Panc1 (cell line): ENCODE measurements around the gene PNP. TPM values are rescaled to one million over a fixed set of nuclear protein-coding genes. Genes with fewer than 3 reads are reported as not detected.

Experiments
- ATAC-seq: fragments of 200-7000 bp; cut with Tn5 transposase; 2 replicates; pipeline ENCODE4 v1.9.1; 2020; ENCODE audit warnings: mild to moderate bottlenecking, moderate library complexity
- BruUV-seq: library from RNA; stranded (reverse); fragments of 400-500 nt; replicated peaks from 2 replicates; lab custom pipeline; 2021; lab: Mats Ljungman, UMichigan
- CTCF ChIA-PET: fragments of 300-600 bp; sonication (Branson Sonifier 250); formaldehyde crosslinking; loops from one replicate; lab custom pipeline; 2022; ENCODE audit warnings: antibody characterized with exemption; lab: Charles Lee
- POLR2A ChIA-PET: fragments of 300-600 bp; sonication (Branson Sonifier 250); formaldehyde crosslinking; loops from one replicate; lab custom pipeline; 2022; ENCODE audit warnings: antibody characterized with exemption; lab: Charles Lee
- DNase-seq: peaks from one replicate; pipeline ENCODE4 v3.0.0-alpha.2; 2010; ENCODE audit warnings: low read depth, low spot score
- H3K27ac ChIP-seq: 2 replicates; pipeline ENCODE4 v1.5.1; 2011; ENCODE audit warnings: mild to moderate bottlenecking, low read length, inconsistent platforms
- H3K27me3 ChIP-seq: fragments of 200-500 bp; sonication (Bioruptor generic); 2 replicates; pipeline ENCODE4 v1.6.0; 2014; ENCODE audit warnings: low read length, inconsistent platforms; ENCODE audit not compliant: control insufficient read depth, insufficient read depth
- H3K36me3 ChIP-seq: fragments of 200-500 bp; sonication (Bioruptor generic); 2 replicates; pipeline ENCODE4 v1.5.1; 2014; ENCODE audit warnings: inconsistent platforms, mild to moderate bottlenecking, low read length, moderate library complexity; ENCODE audit not compliant: control insufficient read depth, insufficient read depth
- H3K4me1 ChIP-seq: 2 replicates; pipeline ENCODE4 v1.5.1; 2011; ENCODE audit warnings: inconsistent platforms, mild to moderate bottlenecking, low read length, moderate library complexity; ENCODE audit not compliant: control insufficient read depth, insufficient read depth
- H3K4me3 ChIP-seq, 2 experiments: 2 replicates each; pipeline ENCODE4 v1.5.1; 2011 to 2012; ENCODE audit warnings: low read depth in 2 of 2, low read length in 2 of 2, mild to moderate bottlenecking in 2 of 2, inconsistent platforms in 1 of 2, moderate library complexity in 1 of 2
- H3K9me3 ChIP-seq: fragments of 200-500 bp; sonication (Bioruptor generic); 2 replicates; pipeline ENCODE4 v1.5.1; 2014; ENCODE audit warnings: low read depth, mild to moderate bottlenecking, inconsistent platforms, low read length, moderate library complexity; ENCODE audit not compliant: control insufficient read depth, insufficient read depth
- POLR2AphosphoS5 ChIP-seq: IDR thresholded peaks from 2 replicates; pipeline ENCODE4 v1.6.1; 2012; ENCODE audit warnings: mild to moderate bottlenecking, low read depth, low read length, moderate library complexity
- SIN3A ChIP-seq: IDR thresholded peaks from 2 replicates; pipeline ENCODE4 v1.6.1; 2012; ENCODE audit warnings: low read depth, mild to moderate bottlenecking, low read length, moderate library complexity, borderline replicate concordance; ENCODE audit not compliant: insufficient read depth
- TCF7L2 ChIP-seq: IDR thresholded peaks from 2 replicates; pipeline ENCODE4 v1.6.1; 2011; ENCODE audit warnings: mild to moderate bottlenecking, low read depth, low read length, inconsistent platforms
- in situ Hi-C: cut with HindIII; loops from 2 replicates; pipeline ENCODE4 v1.10.0; 2016; ENCODE audit warnings: low sequenced_read_pairs, low pct_unique_long_range_greater_than_20kb
- intact Hi-C: fragments of 100-400 bp; cut with micrococcal nuclease; formaldehyde crosslinking; loops from one replicate; pipeline ENCODE4 v1.10.0; 2022; ENCODE audit not compliant: unreplicated experiment
- total RNA-seq: library from RNA; stranded (reverse); gene quantifications from one replicate; pipeline ENCODE4 v1.2.1, GENCODE V29; 2021; ENCODE audit not compliant: unreplicated experiment
- TF ChIP-seq, protein P1 (sequence below), 2 experiments: IDR thresholded peaks; 2 replicates each; pipeline ENCODE4 v1.6.1; 2011 to 2012; ENCODE audit warnings: low read depth in 2 of 2, control low read depth in 1 of 2, low read length in 1 of 2, mild to moderate bottlenecking in 1 of 2, moderate library complexity in 1 of 2; ENCODE audit not compliant: insufficient read depth in 1 of 2
- TF ChIP-seq, protein P2 (sequence below): fragments of 450-650 bp; IDR thresholded peaks from 2 replicates; pipeline ENCODE4 v1.5.1; 2017; ENCODE audit warnings: mild to moderate bottlenecking

PNP gene
- total RNA-seq, 1 experiment from 2014 or later: 35.1 TPM

- intact Hi-C loops: no loop called here
- Histone ChIP-seq H3K9me3 (no peaks in the 10 kb centered on the region), H3K27ac (peak overlapping the region; percentile 73), H3K4me1 (peaks cover 34% of the 10 kb centered on the region), H3K36me3 (peaks cover 11% of the 10 kb centered on the region), H3K27me3 (no peaks in the 10 kb centered on the region), H3K4me3 (peak overlapping the region; percentile 82 to 91)
- DNase-seq: no peak
- no TSS peak for BruUV-seq
- in situ Hi-C loops: no loop called here
- peak; percentile 37 for ATAC-seq
- TF ChIP-seq SIN3A (no peak), POLR2AphosphoS5 (no peak)
- CTCF ChIA-PET: no interaction called here
- POLR2A ChIA-PET: interaction anchor here (1.1 to 1.2 kb wide), 2 partner anchors 9 to 117 kb away, joined by 4 to 5 read pairs; partner anchors contain the start of genes PARP2 and PNP
These were observed 8.6 kb upstream of the PNP start for GRCh38 chr14:20460458-20461224.

- ChIA-PET POLR2A (interaction anchor here (1.1 to 1.2 kb wide), 2 partner anchors 8 to 118 kb away, joined by 4 to 5 read pairs; partner anchors contain the start of genes PARP2 and PNP), CTCF (interaction anchor here (0.5 to 0.8 kb wide), 3 partner anchors 145 to 817 kb away, joined by 3 to 4 read pairs (median 4); no protein-coding TSS in a partner anchor)
- no TSS peak for BruUV-seq
- in situ Hi-C loops (no loop called here), intact Hi-C loops (no loop called here)
- no peaks in the 10 kb centered on the region for H3K27me3 ChIP-seq
- DNase-seq (peak; percentile 98), ATAC-seq (peak; percentile 95)
- peak within 1 kb of the TSS; percentile 91 for H3K27ac ChIP-seq
- peaks cover 34% of the 10 kb centered on the region for H3K4me1 ChIP-seq
- peak; percentile 67 for TF ChIP-seq POLR2AphosphoS5
- TF ChIP-seq, protein P1, sequence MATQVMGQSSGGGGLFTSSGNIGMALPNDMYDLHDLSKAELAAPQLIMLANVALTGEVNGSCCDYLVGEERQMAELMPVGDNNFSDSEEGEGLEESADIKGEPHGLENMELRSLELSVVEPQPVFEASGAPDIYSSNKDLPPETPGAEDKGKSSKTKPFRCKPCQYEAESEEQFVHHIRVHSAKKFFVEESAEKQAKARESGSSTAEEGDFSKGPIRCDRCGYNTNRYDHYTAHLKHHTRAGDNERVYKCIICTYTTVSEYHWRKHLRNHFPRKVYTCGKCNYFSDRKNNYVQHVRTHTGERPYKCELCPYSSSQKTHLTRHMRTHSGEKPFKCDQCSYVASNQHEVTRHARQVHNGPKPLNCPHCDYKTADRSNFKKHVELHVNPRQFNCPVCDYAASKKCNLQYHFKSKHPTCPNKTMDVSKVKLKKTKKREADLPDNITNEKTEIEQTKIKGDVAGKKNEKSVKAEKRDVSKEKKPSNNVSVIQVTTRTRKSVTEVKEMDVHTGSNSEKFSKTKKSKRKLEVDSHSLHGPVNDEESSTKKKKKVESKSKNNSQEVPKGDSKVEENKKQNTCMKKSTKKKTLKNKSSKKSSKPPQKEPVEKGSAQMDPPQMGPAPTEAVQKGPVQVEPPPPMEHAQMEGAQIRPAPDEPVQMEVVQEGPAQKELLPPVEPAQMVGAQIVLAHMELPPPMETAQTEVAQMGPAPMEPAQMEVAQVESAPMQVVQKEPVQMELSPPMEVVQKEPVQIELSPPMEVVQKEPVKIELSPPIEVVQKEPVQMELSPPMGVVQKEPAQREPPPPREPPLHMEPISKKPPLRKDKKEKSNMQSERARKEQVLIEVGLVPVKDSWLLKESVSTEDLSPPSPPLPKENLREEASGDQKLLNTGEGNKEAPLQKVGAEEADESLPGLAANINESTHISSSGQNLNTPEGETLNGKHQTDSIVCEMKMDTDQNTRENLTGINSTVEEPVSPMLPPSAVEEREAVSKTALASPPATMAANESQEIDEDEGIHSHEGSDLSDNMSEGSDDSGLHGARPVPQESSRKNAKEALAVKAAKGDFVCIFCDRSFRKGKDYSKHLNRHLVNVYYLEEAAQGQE (IDR thresholded peaks at IDR 0.05; ENCODE audit: insufficient read depth in 1 of 2, low read depth in 2 of 2, low read length in 1 of 2): no peak
- 0 out of 2 replicates have a peak, but pooled peaks have one; percentile 54 for TF ChIP-seq SIN3A
- H3K9me3 ChIP-seq: no peaks in the 10 kb centered on the region
- H3K4me3 ChIP-seq: peak within 1 kb of the TSS; percentile 82 to 91
- H3K36me3 ChIP-seq: peaks cover 4% of the 10 kb centered on the region; the same call in 1 of the 2 replicates
These were observed 7.7 kb upstream of the PNP start, which contains the start of gene PIP4P1 for GRCh38 chr14:20461225-20462141. PIP4P1 (minus strand) TSS chr14:20461434; CDS start chr14:20461325, 109 bp downstream.

- Histone ChIP-seq H3K4me3 (peak overlapping the region; percentile 82 to 96), H3K9me3 (no peaks in the 10 kb centered on the region), H3K27me3 (no peaks in the 10 kb centered on the region), H3K4me1 (peaks cover 3% of the 10 kb centered on the region), H3K27ac (peak overlapping the region; percentile 74), H3K36me3 (peaks cover 4% of the 10 kb centered on the region)
- TF ChIP-seq, protein P2, sequence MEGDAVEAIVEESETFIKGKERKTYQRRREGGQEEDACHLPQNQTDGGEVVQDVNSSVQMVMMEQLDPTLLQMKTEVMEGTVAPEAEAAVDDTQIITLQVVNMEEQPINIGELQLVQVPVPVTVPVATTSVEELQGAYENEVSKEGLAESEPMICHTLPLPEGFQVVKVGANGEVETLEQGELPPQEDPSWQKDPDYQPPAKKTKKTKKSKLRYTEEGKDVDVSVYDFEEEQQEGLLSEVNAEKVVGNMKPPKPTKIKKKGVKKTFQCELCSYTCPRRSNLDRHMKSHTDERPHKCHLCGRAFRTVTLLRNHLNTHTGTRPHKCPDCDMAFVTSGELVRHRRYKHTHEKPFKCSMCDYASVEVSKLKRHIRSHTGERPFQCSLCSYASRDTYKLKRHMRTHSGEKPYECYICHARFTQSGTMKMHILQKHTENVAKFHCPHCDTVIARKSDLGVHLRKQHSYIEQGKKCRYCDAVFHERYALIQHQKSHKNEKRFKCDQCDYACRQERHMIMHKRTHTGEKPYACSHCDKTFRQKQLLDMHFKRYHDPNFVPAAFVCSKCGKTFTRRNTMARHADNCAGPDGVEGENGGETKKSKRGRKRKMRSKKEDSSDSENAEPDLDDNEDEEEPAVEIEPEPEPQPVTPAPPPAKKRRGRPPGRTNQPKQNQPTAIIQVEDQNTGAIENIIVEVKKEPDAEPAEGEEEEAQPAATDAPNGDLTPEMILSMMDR: no peak
- no peak for TF ChIP-seq SIN3A
- TF ChIP-seq POLR2AphosphoS5: no peak
- TF ChIP-seq, protein P1 (IDR thresholded peaks at IDR 0.05; ENCODE audit: insufficient read depth in 1 of 2, low read depth in 2 of 2, low read length in 1 of 2): no peak
- no peak for TF ChIP-seq TCF7L2
- DNase-seq (no peak), ATAC-seq (peak; percentile 27)
- POLR2A ChIA-PET: no interaction called here
- intact Hi-C loops: no loop called here
- in situ Hi-C loops: no loop called here
- CTCF ChIA-PET: no interaction called here
- BruUV-seq: no TSS peak
These were observed 403 bp upstream of the PNP start for GRCh38 chr14:20468764-20469241.
